OCI-LY3 (cell line): ENCODE data around the gene GK2.

Experiments used
- EZH2phosphoT487 ChIP-seq: fragments of 200-600 bp; shearing (Covaris generic); IDR thresholded peaks from 2 replicates; pipeline ENCODE4 v1.6.1; 2018; ENCODE audit warnings: antibody characterized with exemption, mixed run types, low read depth
- TF ChIP-seq, protein P1 (sequence below): fragments of 200-600, 300-600 bp; sonication (generic); IDR thresholded peaks from 2 replicates; pipeline ENCODE4 v1.5.1; 2014; ENCODE audit warnings: antibody characterized with exemption, low read length, low read depth

- TF ChIP-seq, protein P1, sequence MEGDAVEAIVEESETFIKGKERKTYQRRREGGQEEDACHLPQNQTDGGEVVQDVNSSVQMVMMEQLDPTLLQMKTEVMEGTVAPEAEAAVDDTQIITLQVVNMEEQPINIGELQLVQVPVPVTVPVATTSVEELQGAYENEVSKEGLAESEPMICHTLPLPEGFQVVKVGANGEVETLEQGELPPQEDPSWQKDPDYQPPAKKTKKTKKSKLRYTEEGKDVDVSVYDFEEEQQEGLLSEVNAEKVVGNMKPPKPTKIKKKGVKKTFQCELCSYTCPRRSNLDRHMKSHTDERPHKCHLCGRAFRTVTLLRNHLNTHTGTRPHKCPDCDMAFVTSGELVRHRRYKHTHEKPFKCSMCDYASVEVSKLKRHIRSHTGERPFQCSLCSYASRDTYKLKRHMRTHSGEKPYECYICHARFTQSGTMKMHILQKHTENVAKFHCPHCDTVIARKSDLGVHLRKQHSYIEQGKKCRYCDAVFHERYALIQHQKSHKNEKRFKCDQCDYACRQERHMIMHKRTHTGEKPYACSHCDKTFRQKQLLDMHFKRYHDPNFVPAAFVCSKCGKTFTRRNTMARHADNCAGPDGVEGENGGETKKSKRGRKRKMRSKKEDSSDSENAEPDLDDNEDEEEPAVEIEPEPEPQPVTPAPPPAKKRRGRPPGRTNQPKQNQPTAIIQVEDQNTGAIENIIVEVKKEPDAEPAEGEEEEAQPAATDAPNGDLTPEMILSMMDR: no peak
- TF ChIP-seq EZH2phosphoT487: no peak
These were observed 41.6 kb downstream of the GK2 start for GRCh38 chr4:79366422-79366821.
